CD14-positive monocyte (primary cell): ENCODE measurements around the gene FOLR1. TPM values are rescaled to one million over a fixed set of nuclear protein-coding genes. Genes with fewer than 3 reads are reported as not detected.

Experiments used
- DNase-seq, 3 donors: peaks; one replicate each; pipeline ENCODE4 v3.0.0-alpha.2; 2011 to 2022
- H2AFZ ChIP-seq: 2 replicates; pipeline ENCODE4 v1.6.0; 2012; ENCODE audit warnings: mild to moderate bottlenecking, low read depth, low read length, inconsistent platforms; ENCODE audit not compliant: insufficient read depth, poor library complexity, severe bottlenecking
- H3K27ac ChIP-seq, 2 donors: 1 replicate in 1 of 2; 2 replicates in 1 of 2; pipeline ENCODE4 v1.5.1; 2012 to 2013; ENCODE audit warnings: low read length in 2 of 2, control low read depth in 1 of 2, inconsistent platforms in 1 of 2, low read depth in 1 of 2, mild to moderate bottlenecking in 1 of 2
- H3K27me3 ChIP-seq, 2 donors: one replicate each; pipeline versions ENCODE4 v1.6.0 to v1.6.1; 2011 to 2013; ENCODE audit warnings: low read length in 2 of 2; ENCODE audit not compliant: control insufficient read depth in 2 of 2, insufficient read depth in 2 of 2
- H3K36me3 ChIP-seq, 2 donors: replicated peaks in 1 of 2; 1 replicate in 1 of 2; 2 replicates in 1 of 2; pipeline versions ENCODE4 v1.5.1 to v1.6.1; 2012 to 2013; ENCODE audit warnings: low read length in 2 of 2, control low read depth in 1 of 2, inconsistent platforms in 1 of 2, mild to moderate bottlenecking in 1 of 2; ENCODE audit not compliant: insufficient read depth in 2 of 2, control insufficient read depth in 1 of 2
- H3K4me1 ChIP-seq, 2 donors: 1 replicate in 1 of 2; 2 replicates in 1 of 2; pipeline versions ENCODE4 v1.5.1 to v1.6.1; 2012 to 2013; ENCODE audit warnings: low read length in 2 of 2, control low read depth in 1 of 2, inconsistent platforms in 1 of 2, mild to moderate bottlenecking in 1 of 2, moderate library complexity in 1 of 2; ENCODE audit not compliant: insufficient read depth in 2 of 2, control insufficient read depth in 1 of 2
- H3K4me2 ChIP-seq: replicated peaks from 2 replicates; pipeline ENCODE3; 2012; ENCODE audit warnings: low read length, moderate library complexity, mild to moderate bottlenecking; ENCODE audit not compliant: poor library complexity, severe bottlenecking; ENCODE audit errors: extremely low read depth
- H3K4me3 ChIP-seq, 3 experiments: fragments of 200-600 bp in 1 of 3; sonication (generic) in 1 of 3; replicated peaks in 1 of 3; 1 replicate in 2 of 3; 2 replicates in 1 of 3; pipeline ENCODE4 v1.5.1; 2011 to 2013; ENCODE audit warnings: low read length in 3 of 3, mild to moderate bottlenecking in 3 of 3, control low read depth in 2 of 3, low read depth in 2 of 3, inconsistent platforms in 1 of 3, moderate library complexity in 1 of 3
- H3K79me2 ChIP-seq: 2 replicates; pipeline ENCODE4 v1.6.0; 2012; ENCODE audit warnings: mild to moderate bottlenecking, control low read depth, inconsistent platforms, low read length, moderate library complexity; ENCODE audit not compliant: insufficient read depth
- H3K9ac ChIP-seq: 2 replicates; pipeline ENCODE4 v1.6.0; 2017; ENCODE audit warnings: low read length, mild to moderate bottlenecking; ENCODE audit not compliant: insufficient read depth, poor library complexity, severe bottlenecking
- H3K9me3 ChIP-seq, 2 donors: replicated peaks in 1 of 2; 1 replicate in 1 of 2; 2 replicates in 1 of 2; pipeline versions ENCODE4 v1.5.1 to v1.6.1; 2012 to 2013; ENCODE audit warnings: low read length in 2 of 2, control low read depth in 1 of 2; ENCODE audit not compliant: control insufficient read depth in 1 of 2, insufficient read depth in 1 of 2
- H4K20me1 ChIP-seq: 2 replicates; pipeline ENCODE4 v1.6.0; 2012; ENCODE audit warnings: mild to moderate bottlenecking, low read length, control low read depth, moderate library complexity; ENCODE audit not compliant: insufficient read depth
- H3K27ac Mint-ChIP-seq, 7 donors: one replicate each; pipeline ENCODE4 v1.8.0; 2020; ENCODE audit warnings: mild to moderate bottlenecking in 7 of 7, mixed read lengths in 7 of 7, moderate library complexity in 6 of 7, inconsistent platforms in 2 of 7
- H3K27me3 Mint-ChIP-seq, 3 donors: one replicate each; pipeline ENCODE4 v1.8.0; 2021 to 2022; ENCODE audit warnings: low read depth in 3 of 3, mild to moderate bottlenecking in 3 of 3, mixed read lengths in 3 of 3, moderate library complexity in 3 of 3, inconsistent platforms in 1 of 3
- H3K36me3 Mint-ChIP-seq, 2 donors: one replicate each; pipeline ENCODE4 v1.8.0; 2020; ENCODE audit warnings: mixed read lengths in 2 of 2, inconsistent platforms in 1 of 2, mild to moderate bottlenecking in 1 of 2
- H3K4me1 Mint-ChIP-seq: one replicate; pipeline ENCODE4 v1.8.0; 2020; ENCODE audit warnings: mild to moderate bottlenecking, mixed read lengths
- H3K4me3 Mint-ChIP-seq, 2 donors: one replicate each; pipeline ENCODE4 v1.8.0; 2020; ENCODE audit warnings: mild to moderate bottlenecking in 2 of 2, mixed read lengths in 2 of 2, moderate library complexity in 1 of 2
- H3K9me3 Mint-ChIP-seq, 7 donors: one replicate each; pipeline ENCODE4 v1.8.0; 2020 to 2022; ENCODE audit warnings: mixed read lengths in 7 of 7, mild to moderate bottlenecking in 6 of 7, moderate library complexity in 6 of 7, inconsistent platforms in 2 of 7
- CTCF ChIP-seq: fragments of 200-600 bp; IDR thresholded peaks from one replicate; pipeline ENCODE4 v1.8.0; 2022; ENCODE audit warnings: antibody characterized with exemption, mild to moderate bottlenecking
- WGBS: methylation state at CpG from one replicate; pipeline ENCODE4 v1.1.5; 2013; ENCODE audit warnings: missing lambda C conversion rate; ENCODE audit not compliant: insufficient coverage; 5-methylcytosine and 5-hydroxymethylcytosine counted together
- intact Hi-C, 2 donors: fragments of 100-400 bp; cut with micrococcal nuclease; formaldehyde crosslinking; loops; one replicate each; pipeline versions ENCODE4 v1.15.0 to v1.15.1; 2023
- polyA plus RNA-seq, 3 donors: library from polyadenylated mRNA; depleted of rRNA in 1 of 3; unstranded in 2 of 3; stranded (reverse) in 1 of 3; fragments of 300-500 nt in 2 of 3; fragments of >200 nt in 1 of 3; fragmentation: Illumina TruSeq in 2 of 3; gene quantifications; 1 replicate in 2 of 3; 2 replicates in 1 of 3; pipeline ENCODE4 v1.2.3, GENCODE V29; 2012 to 2021

FOLR1 gene
- polyA plus RNA-seq, 3 donors: not detected

- TF ChIP-seq CTCF: no peak
- no peak overlapping the region for H3K4me3 Mint-ChIP-seq
- Histone ChIP-seq H3K4me2 (no peak overlapping the region), H2AFZ (no peak overlapping the region), H3K27me3 (peaks cover 0 to 13% of the 10 kb centered on the region in 2 donors), H3K79me2 (no peaks in the 10 kb centered on the region), H3K4me3 (no peak overlapping the region), H3K9ac (no peak overlapping the region), H3K9me3 (no peaks in the 10 kb centered on the region), H4K20me1 (peaks cover 100% of the 10 kb centered on the region), H3K36me3 (peaks cover 87 to 93% of the 10 kb centered on the region in 2 donors), H3K4me1 (peaks cover 13 to 14% of the 10 kb centered on the region in 2 donors), H3K27ac (peak overlapping the region in 1 of 2 donors; percentile 21)
- intact Hi-C loops: no loop called here
- H3K9me3 Mint-ChIP-seq: peaks cover 0 to 7% (median 0%) of the 10 kb centered on the region in 7 donors
- WGBS: 34% methylated on average over 3 of the region's 3 CpGs
- H3K36me3 Mint-ChIP-seq: peaks cover 87 to 94% of the 10 kb centered on the region in 2 donors
- peaks cover 15 to 19% (median 15%) of the 10 kb centered on the region in 3 donors for H3K27me3 Mint-ChIP-seq
- H3K4me1 Mint-ChIP-seq: peaks cover 33% of the 10 kb centered on the region
- no peak for DNase-seq
- H3K27ac Mint-ChIP-seq: peak overlapping the region in 5 of 7 donors; percentile 5 to 74 (median 65)
Measured at GRCh38 chr11:72234514-72234830, 42.5 kb downstream of the FOLR1 start.

- H3K36me3 Mint-ChIP-seq: peaks cover 82 to 90% of the 10 kb centered on the region in 2 donors
Measured at GRCh38 chr11:72234920-72235319, 43.0 kb downstream of the FOLR1 start.

More at GRCh38 chr11:72234920-72235319, 43.0 kb downstream of the FOLR1 start:
- intact Hi-C loops: no loop called here
- H2AFZ ChIP-seq: no peak overlapping the region
- H3K4me3 Mint-ChIP-seq: no peak overlapping the region
- no peak for TF ChIP-seq CTCF
- H3K36me3 ChIP-seq: peaks cover 82 to 89% of the 10 kb centered on the region in 2 donors
- H3K9ac ChIP-seq: no peak overlapping the region
- peaks cover 16 to 20% (median 17%) of the 10 kb centered on the region in 3 donors for H3K27me3 Mint-ChIP-seq
- peaks cover 96% of the 10 kb centered on the region for H4K20me1 ChIP-seq
- H3K9me3 ChIP-seq: no peaks in the 10 kb centered on the region
- DNase-seq: no peak
- H3K4me1 ChIP-seq: peaks cover 15 to 19% of the 10 kb centered on the region in 2 donors
- no peak overlapping the region for H3K4me3 ChIP-seq
- peaks cover 35% of the 10 kb centered on the region for H3K4me1 Mint-ChIP-seq
- H3K79me2 ChIP-seq: no peaks in the 10 kb centered on the region
- H3K27ac Mint-ChIP-seq: peak overlapping the region in 2 of 7 donors; percentile 25 to 69
- H3K4me2 ChIP-seq: no peak overlapping the region
- H3K27me3 ChIP-seq: peaks cover 0 to 15% of the 10 kb centered on the region in 2 donors
- peaks cover 0 to 7% (median 0%) of the 10 kb centered on the region in 7 donors for H3K9me3 Mint-ChIP-seq
- WGBS: 76% methylated on average over 4 of the region's 4 CpGs
- H3K27ac ChIP-seq: no peak overlapping the region
